Upper lobe of left lung (tissue), 6 donors: ENCODE results near the gene PRKCE. TPM values are rescaled to one million over a fixed set of nuclear protein-coding genes. Genes with fewer than 3 reads are reported as not detected.

ENCODE experiments used
- ATAC-seq, 2 donors: fragments of 200-7000 bp; cut with Tn5 transposase; one replicate each; pipeline ENCODE4 v1.9.1; 2022; ENCODE audit warnings: mild to moderate bottlenecking in 2 of 2, moderate library complexity in 2 of 2; ENCODE audit not compliant: low FRiP score in 2 of 2
- DNase-seq, 2 donors: peaks; one replicate each; pipeline ENCODE4 v3.0.0-alpha.2; 2019 to 2020
- H3K27ac ChIP-seq, 4 donors: fragments of 200-600 bp; sonication (generic); one replicate each; pipeline ENCODE4 v1.5.1; 2016 to 2019
- H3K27me3 ChIP-seq, 4 donors: fragments of 200-600 bp; sonication (generic); one replicate each; pipeline ENCODE4 v1.5.1; 2017 to 2019
- H3K36me3 ChIP-seq, 4 donors: fragments of 200-600 bp; sonication (generic); one replicate each; pipeline ENCODE4 v1.5.1; 2016 to 2019
- H3K4me1 ChIP-seq, 4 donors: fragments of 200-600 bp; sonication (generic); one replicate each; pipeline ENCODE4 v1.5.1; 2018 to 2019
- H3K4me3 ChIP-seq, 4 donors: fragments of 200-600 bp; sonication (generic); one replicate each; pipeline ENCODE4 v1.5.1; 2017 to 2019; ENCODE audit warnings: mild to moderate bottlenecking in 2 of 4, moderate library complexity in 1 of 4
- H3K9me3 ChIP-seq, 4 donors: fragments of 200-600 bp; sonication (generic); one replicate each; pipeline ENCODE4 v1.5.1; 2018 to 2019
- CTCF ChIP-seq, 6 experiments: fragments of 450-650 bp in 4 of 6; fragments of 200-600 bp in 2 of 6; sonication (generic) in 2 of 6; IDR thresholded peaks; one replicate each; pipeline ENCODE4 v1.5.1; 2016 to 2019; ENCODE audit warnings: antibody characterized with exemption in 6 of 6
- EP300 ChIP-seq, 4 donors: sonication (generic); formaldehyde crosslinking; IDR thresholded peaks; one replicate each; pipeline ENCODE4 v1.5.1; 2017; ENCODE audit warnings: antibody characterized with exemption in 4 of 4, control low read depth in 2 of 4
- POLR2A ChIP-seq, 4 donors: fragments of 450-650 bp; IDR thresholded peaks; one replicate each; pipeline ENCODE4 v1.5.1; 2016 to 2017; ENCODE audit warnings: antibody characterized with exemption in 4 of 4, mild to moderate bottlenecking in 2 of 4
- POLR2AphosphoS5 ChIP-seq, 2 donors: sonication (generic); formaldehyde crosslinking; IDR thresholded peaks; one replicate each; pipeline ENCODE4 v1.5.1; 2017; ENCODE audit warnings: antibody characterized with exemption in 2 of 2
- WGBS, 2 donors: methylation state at CpG; one replicate each; pipeline ENCODE4 v1.1.5; 2017 to 2018; 5-methylcytosine and 5-hydroxymethylcytosine counted together
- total RNA-seq, 6 donors: library from RNA; depleted of rRNA in 4 of 6; stranded (reverse); fragments of >200 nt in 4 of 6; gene quantifications; one replicate each; pipeline versions ENCODE4 v1.1.0 to v1.2.1, GENCODE V29; 2016 to 2021
- donor health status: DM: no; HTN: no; CAD: no; lungs with moderate emphysema.
- donor health status: DM: no; HTN: yes; CAD: no; lungs with severe emphysema.

Gene PRKCE
- total RNA-seq, 6 donors from 2014 or later, result 54.9 to 124 (median 75.6) TPM

- WGBS, 2 donors, result 77 to 90% methylated on average over 10 of the region's 10 CpGs
- Histone ChIP-seq H3K4me3 (no peak overlapping the region), H3K4me1 (peaks cover 10 to 23% (median 11%) of the 10 kb centered on the region in 4 donors), H3K36me3 (peaks cover 0 to 18% (median 1%) of the 10 kb centered on the region in 4 donors), H3K9me3 (no peaks in the 10 kb centered on the region), H3K27me3 (no peaks in the 10 kb centered on the region), H3K27ac (no peak overlapping the region)
- peak in 1 of 2 donors; percentile 2 for DNase-seq
- TF ChIP-seq POLR2AphosphoS5 (IDR thresholded peaks at IDR 0.05) (no peak), CTCF (IDR thresholded peaks at IDR 0.05) (no peak), POLR2A (IDR thresholded peaks at IDR 0.05) (no peak), EP300 (IDR thresholded peaks at IDR 0.05) (no peak)
- no peak for ATAC-seq
Measured at GRCh38 chr2:46018773-46019591, 367.5 kb downstream of the PRKCE start.

- no peak for TF ChIP-seq CTCF (IDR thresholded peaks at IDR 0.05)
- TF ChIP-seq EP300 (IDR thresholded peaks at IDR 0.05), result no peak
- TF ChIP-seq POLR2A (IDR thresholded peaks at IDR 0.05), result no peak
- TF ChIP-seq POLR2AphosphoS5 (IDR thresholded peaks at IDR 0.05), result no peak
- H3K9me3 ChIP-seq, result no peaks in the 10 kb centered on the region
- H3K27me3 ChIP-seq, result no peaks in the 10 kb centered on the region
- H3K27ac ChIP-seq, result no peak overlapping the region
- DNase-seq (no peak), ATAC-seq (no peak)
- peaks cover 0 to 18% (median 1%) of the 10 kb centered on the region in 4 donors for H3K36me3 ChIP-seq
- H3K4me3 ChIP-seq, result no peak overlapping the region
- H3K4me1 ChIP-seq, result peaks cover 3 to 18% (median 6%) of the 10 kb centered on the region in 4 donors
- WGBS, 2 donors, result 94 to 100% methylated on average over 2 of the region's 2 CpGs
Measured at GRCh38 chr2:46020416-46020815, 368.9 kb downstream of the PRKCE start.

- Histone ChIP-seq H3K9me3 (no peaks in the 10 kb centered on the region), H3K36me3 (peaks cover 0 to 7% (median 1%) of the 10 kb centered on the region in 4 donors), H3K4me3 (no peak overlapping the region), H3K27me3 (no peaks in the 10 kb centered on the region), H3K27ac (peak overlapping the region in 2 of 4 donors; percentile 30 to 33), H3K4me1 (peaks cover 0 to 17% (median 6%) of the 10 kb centered on the region in 4 donors)
- 80% methylated on average over 2 to 3 of the region's 3 CpGs for WGBS, 2 donors
- DNase-seq (no peak), ATAC-seq (no peak)
- no peak for TF ChIP-seq CTCF (IDR thresholded peaks at IDR 0.05)
Measured at GRCh38 chr2:46023165-46023854, 371.8 kb downstream of the PRKCE start.

- Histone ChIP-seq H3K27ac (peak overlapping the region in 2 of 4 donors; percentile 30 to 64), H3K4me3 (no peak overlapping the region), H3K27me3 (no peaks in the 10 kb centered on the region), H3K36me3 (peaks cover 0 to 3% (median 1%) of the 10 kb centered on the region in 4 donors), H3K9me3 (no peaks in the 10 kb centered on the region), H3K4me1 (peaks cover 0 to 11% (median 5%) of the 10 kb centered on the region in 4 donors)
- DNase-seq, result no peak
- ATAC-seq, result no peak
- 79 to 89% methylated on average over 5 of the region's 5 CpGs for WGBS, 2 donors
- no peak for TF ChIP-seq POLR2AphosphoS5 (IDR thresholded peaks at IDR 0.05)
- TF ChIP-seq CTCF (IDR thresholded peaks at IDR 0.05), result no peak
- TF ChIP-seq POLR2A (IDR thresholded peaks at IDR 0.05), result no peak
- TF ChIP-seq EP300 (IDR thresholded peaks at IDR 0.05), result no peak
Measured at GRCh38 chr2:46024146-46024779, 372.8 kb downstream of the PRKCE start.
